ENCODE results near the gene CARMIL1.

CARMIL1 gene

DNA sequence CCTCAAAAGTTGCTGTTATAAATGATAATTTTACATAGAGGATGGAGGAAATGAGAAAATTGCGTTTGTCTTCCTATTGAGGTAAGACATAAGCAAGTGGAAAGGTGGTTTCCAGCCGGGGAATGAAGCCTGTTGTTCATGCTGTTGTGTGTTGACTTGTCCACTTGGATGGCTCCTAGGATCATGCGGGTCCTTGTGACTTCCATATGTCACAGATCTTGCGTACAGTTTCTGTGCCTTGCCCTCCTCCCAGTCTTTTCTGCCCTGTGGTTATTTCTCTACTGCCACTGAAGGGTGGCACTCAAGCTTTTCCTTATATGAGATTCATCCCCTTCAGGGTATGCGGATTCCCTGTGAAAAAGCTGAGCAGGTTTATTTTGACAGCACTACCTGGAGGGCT is 116.6 kb downstream of the CARMIL1 start:
- no peak for TF ChIP-seq GATA1 (IDR thresholded peaks at IDR 0.05; ENCODE audit: low read depth, low read length)
- TF ChIP-seq POLR2A (IDR thresholded peaks at IDR 0.05; ENCODE audit: low read length), result no peak
- DNase-seq, result no peak

- DNase-seq, result peak in 1 of 2 experiments; percentile 21
- TF ChIP-seq GATA1 (IDR thresholded peaks at IDR 0.05; ENCODE audit: low read depth, low read length) (no peak), POLR2A (IDR thresholded peaks at IDR 0.05; ENCODE audit: low read length) (no peak)
Observed at GRCh38 chr6:25397406-25397805, 118.2 kb downstream of the CARMIL1 start.

DNA sequence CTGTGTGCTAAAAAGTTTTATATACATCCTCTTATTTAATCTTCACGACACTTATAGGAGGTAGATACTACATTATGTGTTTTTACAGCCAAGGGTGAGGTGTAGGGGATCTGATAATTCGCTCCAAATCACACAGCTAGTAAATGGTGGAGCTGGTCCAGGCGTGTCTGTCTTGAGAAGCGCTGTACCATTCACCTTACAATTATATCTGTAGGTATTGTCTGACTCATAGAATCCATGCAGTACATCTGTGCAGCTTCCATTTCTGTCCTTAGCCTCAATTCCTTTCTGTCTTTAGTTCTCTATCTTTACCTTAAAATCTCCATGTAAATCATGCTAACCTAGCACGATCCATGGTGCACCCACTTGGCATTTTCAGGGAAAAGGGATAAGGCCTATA is 120.7 kb downstream of the CARMIL1 start:
- no peak for DNase-seq
- TF ChIP-seq GATA1 (IDR thresholded peaks at IDR 0.05; ENCODE audit: low read depth, low read length) (no peak), POLR2A (IDR thresholded peaks at IDR 0.05; ENCODE audit: low read length) (no peak)

DNA sequence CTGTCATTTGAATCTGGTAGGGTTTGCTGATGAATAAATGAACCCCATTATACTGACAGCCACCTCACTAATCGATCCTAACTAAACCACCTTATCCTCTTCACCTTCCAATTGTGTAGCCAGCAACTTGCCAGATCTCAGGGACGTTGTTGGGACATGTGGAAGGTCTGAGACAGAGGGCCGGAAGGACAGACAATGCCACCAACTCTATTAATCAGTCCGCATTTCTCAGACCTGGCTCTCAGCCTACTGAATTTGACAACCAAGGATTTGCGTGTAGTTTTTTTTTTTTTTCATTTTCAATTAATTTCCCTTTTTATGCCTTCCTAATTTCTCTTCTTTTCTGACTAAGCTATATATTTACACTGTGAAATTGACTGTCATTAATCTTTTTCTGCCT is 122.5 kb downstream of the CARMIL1 start:
- DNase-seq, result no peak
- no peak for TF ChIP-seq POLR2A (IDR thresholded peaks at IDR 0.05; ENCODE audit: low read length)

DNA sequence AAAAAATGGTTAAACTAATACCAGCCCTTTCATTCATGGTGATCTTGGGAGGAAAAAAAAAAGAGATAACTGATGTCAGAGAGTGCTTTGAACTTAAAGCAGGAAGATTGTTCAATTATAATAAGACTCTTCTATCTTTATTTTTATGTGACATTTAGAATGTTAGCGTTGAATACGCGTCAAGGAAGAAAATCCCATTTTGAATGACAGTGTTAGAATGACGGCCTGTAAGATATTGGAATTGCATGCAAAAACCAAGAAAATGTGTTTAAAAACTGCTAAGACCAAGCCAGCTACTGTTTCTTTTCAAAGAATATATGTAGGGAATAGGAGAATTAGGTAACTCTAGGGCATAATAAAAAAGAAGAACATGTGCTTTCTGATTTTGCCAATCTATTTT is 123.0 kb downstream of the CARMIL1 start:
- DNase-seq, result no peak
- no peak for TF ChIP-seq POLR2A (IDR thresholded peaks at IDR 0.05; ENCODE audit: low read length)
- no peak for TF ChIP-seq GATA1 (IDR thresholded peaks at IDR 0.05; ENCODE audit: low read depth, low read length)

DNA sequence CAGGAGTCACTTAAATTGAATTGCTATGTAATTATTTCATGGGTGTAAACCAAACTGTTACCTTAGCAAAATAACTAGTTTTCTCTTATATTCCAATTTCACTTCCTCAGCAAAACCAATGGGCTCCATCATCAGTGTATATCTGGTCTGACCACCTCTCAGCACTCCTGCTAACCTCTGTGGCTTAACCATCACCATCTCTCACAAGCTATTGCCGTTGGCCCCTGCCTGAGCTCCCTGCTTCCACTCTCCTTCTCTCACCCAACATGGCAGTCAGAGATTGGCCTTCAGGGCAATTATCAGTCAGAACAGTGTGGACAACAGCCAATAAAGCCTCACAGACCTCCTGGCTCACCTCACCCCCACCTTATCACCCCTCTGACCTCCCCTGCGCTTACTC is 124.0 kb downstream of the CARMIL1 start:
- DNase-seq, result peak; percentile 20 to 56
- TF ChIP-seq GATA1 (IDR thresholded peaks at IDR 0.05; ENCODE audit: low read depth, low read length), result no peak
- TF ChIP-seq POLR2A (IDR thresholded peaks at IDR 0.05; ENCODE audit: low read length), result no peak

DNA sequence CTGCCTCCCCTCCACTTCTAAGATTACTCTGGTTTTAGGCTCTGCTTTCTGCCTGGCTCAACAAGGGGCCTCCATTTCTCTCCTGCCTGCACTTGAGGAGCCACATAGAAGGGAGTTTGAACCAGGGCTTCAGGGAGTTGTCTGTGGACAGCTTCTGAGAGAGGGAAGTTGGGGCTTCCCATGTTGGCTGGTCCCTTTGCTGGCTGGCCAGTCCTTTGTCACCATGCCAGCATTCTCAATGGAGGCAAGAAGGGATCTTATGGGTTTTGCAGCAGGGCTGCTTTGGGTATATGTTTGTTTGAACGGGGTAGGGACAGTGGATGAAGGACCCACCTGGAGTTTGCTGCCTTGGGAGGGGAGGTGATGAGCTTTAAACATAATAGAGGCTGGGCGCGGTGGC is 124.9 kb downstream of the CARMIL1 start:
- TF ChIP-seq POLR2A (IDR thresholded peaks at IDR 0.05; ENCODE audit: low read length), result no peak
- TF ChIP-seq GATA1 (IDR thresholded peaks at IDR 0.05; ENCODE audit: low read depth, low read length), result no peak
- DNase-seq, result no peak

- DNase-seq, result no peak
- TF ChIP-seq POLR2A (IDR thresholded peaks at IDR 0.05; ENCODE audit: low read length), result no peak
- TF ChIP-seq GATA1 (IDR thresholded peaks at IDR 0.05; ENCODE audit: low read depth, low read length), result no peak
Observed at GRCh38 chr6:25404693-25405169, 125.6 kb downstream of the CARMIL1 start.

- DNase-seq, result no peak
- TF ChIP-seq GATA1 (IDR thresholded peaks at IDR 0.05; ENCODE audit: low read depth, low read length) (no peak), POLR2A (IDR thresholded peaks at IDR 0.05; ENCODE audit: low read length) (no peak)
Observed at GRCh38 chr6:25405442-25405841, 126.3 kb downstream of the CARMIL1 start.

DNA sequence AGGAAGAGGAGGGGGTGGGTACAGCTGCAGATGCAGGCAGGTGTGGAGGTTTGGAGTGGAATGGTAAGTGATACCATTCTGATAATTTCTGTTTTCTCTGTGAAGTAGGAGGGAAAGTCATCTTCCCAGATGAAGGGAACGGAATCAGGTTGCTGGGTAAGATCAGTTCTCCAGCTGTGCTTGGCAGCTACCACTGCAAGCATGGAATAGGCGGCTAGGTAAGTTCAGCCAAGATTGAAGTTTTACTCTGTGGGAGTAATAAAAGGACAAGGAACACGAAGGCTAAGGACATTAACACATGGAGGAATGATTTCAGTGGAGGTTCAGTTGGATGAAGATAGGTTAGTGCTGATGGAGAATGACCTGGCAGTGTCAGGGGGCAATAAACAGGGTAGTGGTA is 128.3 kb downstream of the CARMIL1 start:
- no peak for DNase-seq
- no peak for TF ChIP-seq GATA1 (IDR thresholded peaks at IDR 0.05; ENCODE audit: low read depth, low read length)
- TF ChIP-seq POLR2A (IDR thresholded peaks at IDR 0.05; ENCODE audit: low read length), result no peak

- DNase-seq, result no peak
- TF ChIP-seq GATA1 (IDR thresholded peaks at IDR 0.05; ENCODE audit: low read depth, low read length) (no peak), POLR2A (IDR thresholded peaks at IDR 0.05; ENCODE audit: low read length) (no peak)
Observed at GRCh38 chr6:25410102-25410501, 130.9 kb downstream of the CARMIL1 start.

GRCh38 chr6:25411316-25411950 is 132.3 kb downstream of the CARMIL1 start:
- no peak for DNase-seq
- TF ChIP-seq GATA1 (IDR thresholded peaks at IDR 0.05; ENCODE audit: low read depth, low read length) (no peak), POLR2A (IDR thresholded peaks at IDR 0.05; ENCODE audit: low read length) (no peak)

DNA sequence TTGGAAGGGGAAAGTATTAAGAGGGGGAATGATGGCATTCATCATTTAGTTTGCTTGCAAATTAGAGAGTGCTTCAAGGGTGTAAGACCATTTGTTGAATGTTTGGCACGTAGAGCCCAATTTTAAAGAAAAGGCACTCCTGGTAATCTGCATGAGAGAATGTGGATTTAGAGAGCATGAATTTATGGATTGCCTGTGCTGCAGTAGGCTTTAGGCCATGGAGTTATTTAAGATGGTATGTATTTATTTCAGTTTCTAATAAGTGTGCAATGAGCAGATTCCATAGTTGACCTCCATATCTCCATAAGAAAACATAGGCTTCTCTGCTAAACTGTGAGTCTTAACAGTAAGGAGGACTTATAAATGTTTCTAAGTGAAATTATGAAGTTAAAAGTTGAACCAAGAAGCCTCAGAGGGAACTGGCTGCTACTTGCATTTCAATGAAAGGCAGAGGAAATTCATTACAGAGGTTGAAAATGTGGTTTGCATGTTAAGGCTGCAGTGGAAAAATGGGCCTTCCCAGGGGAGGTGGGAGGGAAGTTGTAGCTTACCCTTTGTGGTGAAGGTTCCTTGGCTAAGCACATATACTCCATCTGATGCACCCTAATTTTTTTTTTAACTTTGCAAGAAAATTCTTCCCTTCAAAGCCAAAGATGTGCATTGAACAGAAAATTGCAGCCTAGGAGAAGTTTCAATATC is 134.2 kb downstream of the CARMIL1 start:
- TF ChIP-seq POLR2A (IDR thresholded peaks at IDR 0.05; ENCODE audit: low read length) (no peak), GATA1 (IDR thresholded peaks at IDR 0.05; ENCODE audit: low read depth, low read length) (no peak)
- DNase-seq, result no peak

DNA sequence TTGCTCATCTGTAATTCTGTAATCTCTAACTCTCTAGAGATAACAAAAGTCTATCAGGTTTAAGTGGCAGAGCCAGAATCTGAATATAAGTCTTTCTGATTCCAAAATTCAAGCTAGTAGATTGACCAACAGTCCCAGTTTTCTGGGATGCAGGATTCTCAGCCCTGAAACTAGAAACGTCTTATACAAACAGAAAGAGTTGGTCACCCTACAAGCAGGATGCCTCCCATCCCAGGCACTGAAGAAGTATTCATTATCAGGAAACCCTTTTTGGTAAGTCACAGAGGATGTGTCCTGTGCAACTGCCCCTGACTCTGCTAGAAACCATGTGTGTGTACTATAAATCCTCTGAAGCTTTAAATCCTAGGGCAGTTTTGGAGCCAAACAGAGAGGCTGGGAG is 135.0 kb downstream of the CARMIL1 start:
- DNase-seq, result no peak
- TF ChIP-seq POLR2A (IDR thresholded peaks at IDR 0.05; ENCODE audit: low read length) (no peak), GATA1 (IDR thresholded peaks at IDR 0.05; ENCODE audit: low read depth, low read length) (no peak)

GRCh38 chr6:25414755-25415154 is 135.6 kb downstream of the CARMIL1 start:
- TF ChIP-seq GATA1 (IDR thresholded peaks at IDR 0.05; ENCODE audit: low read depth, low read length) (no peak), POLR2A (IDR thresholded peaks at IDR 0.05; ENCODE audit: low read length) (no peak)
- DNase-seq, result no peak
